WTC11 (cell line): ENCODE measurements around the gene U2SURP.

Source experiments
- CTCF ChIP-seq: fragments of 200-600 bp; IDR thresholded peaks from 2 replicates; pipeline ENCODE4 v1.8.0; 2022; ENCODE audit warnings: antibody characterized with exemption
- E2F4 ChIP-seq: sonication (generic); formaldehyde crosslinking; IDR thresholded peaks from 2 replicates; pipeline ENCODE4 v1.8.1; 2022; ENCODE audit warnings: low read depth, mild to moderate bottlenecking, moderate library complexity, missing genetic modification reagents, borderline replicate concordance
- FOXK1 ChIP-seq: sonication (generic); formaldehyde crosslinking; IDR thresholded peaks from 2 replicates; pipeline ENCODE4 v1.8.0; 2022; ENCODE audit warnings: mild to moderate bottlenecking, moderate library complexity, missing genetic modification reagents
- SP1 ChIP-seq: sonication (generic); formaldehyde crosslinking; conservative IDR thresholded peaks from 2 replicates; pipeline ENCODE4 v1.8.1; 2022; ENCODE audit warnings: missing genetic modification reagents
- TF ChIP-seq, protein P1 (sequence below): sonication (generic); formaldehyde crosslinking; IDR thresholded peaks from 2 replicates; pipeline ENCODE4 v1.8.0; 2022; ENCODE audit warnings: mild to moderate bottlenecking, missing genetic modification reagents
- TF ChIP-seq, protein P2 (sequence below): sonication (generic); formaldehyde crosslinking; IDR thresholded peaks from 2 replicates; pipeline ENCODE4 v1.8.1; 2022; ENCODE audit warnings: mild to moderate bottlenecking, missing genetic modification reagents, moderate library complexity, borderline replicate concordance

GRCh38 chr3:142953443-142953842 lies 47.9 kb upstream of the U2SURP start:
- TF ChIP-seq, protein P1, sequence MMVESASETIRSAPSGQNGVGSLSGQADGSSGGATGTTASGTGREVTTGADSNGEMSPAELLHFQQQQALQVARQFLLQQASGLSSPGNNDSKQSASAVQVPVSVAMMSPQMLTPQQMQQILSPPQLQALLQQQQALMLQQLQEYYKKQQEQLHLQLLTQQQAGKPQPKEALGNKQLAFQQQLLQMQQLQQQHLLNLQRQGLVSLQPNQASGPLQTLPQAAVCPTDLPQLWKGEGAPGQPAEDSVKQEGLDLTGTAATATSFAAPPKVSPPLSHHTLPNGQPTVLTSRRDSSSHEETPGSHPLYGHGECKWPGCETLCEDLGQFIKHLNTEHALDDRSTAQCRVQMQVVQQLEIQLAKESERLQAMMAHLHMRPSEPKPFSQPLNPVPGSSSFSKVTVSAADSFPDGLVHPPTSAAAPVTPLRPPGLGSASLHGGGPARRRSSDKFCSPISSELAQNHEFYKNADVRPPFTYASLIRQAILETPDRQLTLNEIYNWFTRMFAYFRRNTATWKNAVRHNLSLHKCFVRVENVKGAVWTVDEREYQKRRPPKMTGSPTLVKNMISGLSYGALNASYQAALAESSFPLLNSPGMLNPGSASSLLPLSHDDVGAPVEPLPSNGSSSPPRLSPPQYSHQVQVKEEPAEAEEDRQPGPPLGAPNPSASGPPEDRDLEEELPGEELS (CRISPR knock-in tag): no peak
- TF ChIP-seq, protein P2, sequence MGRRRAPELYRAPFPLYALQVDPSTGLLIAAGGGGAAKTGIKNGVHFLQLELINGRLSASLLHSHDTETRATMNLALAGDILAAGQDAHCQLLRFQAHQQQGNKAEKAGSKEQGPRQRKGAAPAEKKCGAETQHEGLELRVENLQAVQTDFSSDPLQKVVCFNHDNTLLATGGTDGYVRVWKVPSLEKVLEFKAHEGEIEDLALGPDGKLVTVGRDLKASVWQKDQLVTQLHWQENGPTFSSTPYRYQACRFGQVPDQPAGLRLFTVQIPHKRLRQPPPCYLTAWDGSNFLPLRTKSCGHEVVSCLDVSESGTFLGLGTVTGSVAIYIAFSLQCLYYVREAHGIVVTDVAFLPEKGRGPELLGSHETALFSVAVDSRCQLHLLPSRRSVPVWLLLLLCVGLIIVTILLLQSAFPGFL: no peak
- TF ChIP-seq FOXK1: no peak
- TF ChIP-seq SP1 (CRISPR knock-in tag): no peak
- TF ChIP-seq CTCF: no peak
- TF ChIP-seq E2F4 (CRISPR knock-in tag): no peak
